HepG2 (cell line): ENCODE measurements around the gene DLG1. TPM values are rescaled to one million over a fixed set of nuclear protein-coding genes. Genes with fewer than 3 reads are reported as not detected.

Experiments used
- ATAC-seq: fragments of 200-7000 bp; cut with Tn5 transposase; 3 replicates; pipeline ENCODE4 v1.9.1; 2020; ENCODE audit warnings: mild to moderate bottlenecking, moderate library complexity
- BruUV-seq: library from RNA; stranded (reverse); fragments of 400-500 nt; replicated peaks from 2 replicates; lab custom pipeline; 2021; lab: Mats Ljungman, UMichigan
- CTCF ChIA-PET: fragments of 300-600 bp; formaldehyde crosslinking; extraction: SDS; loops from one replicate; lab custom pipeline; 2021; ENCODE audit warnings: low total read pairs, inconsistent platforms, low intra/inter-chr PET ratio; lab: Yijun Ruan, JAX
- POLR2A ChIA-PET: fragments of 350-600 bp; sonication (Branson Sonifier 250); formaldehyde crosslinking; loops from one replicate; lab custom pipeline; 2020; ENCODE audit warnings: antibody characterized with exemption, inconsistent platforms; lab: Yijun Ruan, JAX
- DNase-seq: peaks from one replicate; pipeline ENCODE4 v3.0.0-alpha.2; 2015; ENCODE audit warnings: low spot score
- FAIRE-seq: peaks from 3 replicates; lab custom pipeline; 2011; peaks lifted over from hg19 to GRCh38; lab: Jason Lieb, UNC
- H2AFZ ChIP-seq: one replicate; pipeline ENCODE4 v1.6.1; 2011; ENCODE audit warnings: low read length, inconsistent platforms
- H3K27ac ChIP-seq: fragments of 300-600 bp; 3 replicates; pipeline ENCODE4 v1.8.0; 2011; ENCODE audit warnings: mixed run types, mild to moderate bottlenecking, mixed read lengths, low read length, inconsistent platforms; ENCODE audit not compliant: insufficient read depth; ENCODE audit errors: extremely low read length
- H3K27me3 ChIP-seq, 2 experiments: fragments of 200-600 bp in 1 of 2; 2 replicates in 1 of 2; 3 replicates in 1 of 2; pipeline versions ENCODE4 v1.6.0 to v1.8.0; 2011; ENCODE audit warnings: low read length in 2 of 2, mild to moderate bottlenecking in 2 of 2, moderate library complexity in 2 of 2, inconsistent platforms in 1 of 2; ENCODE audit not compliant: insufficient read depth in 2 of 2, control insufficient read depth in 1 of 2
- H3K36me3 ChIP-seq, 2 experiments: fragments of 200-600 bp in 1 of 2; replicated peaks in 1 of 2; 2 replicates in 1 of 2; 3 replicates in 1 of 2; pipeline versions ENCODE4 v1.5.1 to v1.8.0; 2011; ENCODE audit warnings: low read length in 2 of 2, inconsistent platforms in 1 of 2; ENCODE audit not compliant: insufficient read depth in 2 of 2, control insufficient read depth in 1 of 2
- H3K4me1 ChIP-seq: 2 replicates; pipeline ENCODE4 v1.5.1; 2012; ENCODE audit warnings: low read length, inconsistent platforms; ENCODE audit not compliant: insufficient read depth
- H3K4me2 ChIP-seq: 2 replicates; pipeline ENCODE4 v1.6.0; 2011; ENCODE audit warnings: low read depth, low read length, inconsistent platforms
- H3K4me3 ChIP-seq, 3 experiments: fragments of 200-600 bp in 1 of 3; sonication (generic), shearing (Covaris generic) in 1 of 3; replicated peaks in 1 of 3; 2 replicates each; pipeline ENCODE4 v1.5.1; 2011 to 2016; ENCODE audit warnings: low read length in 3 of 3, inconsistent platforms in 2 of 3, low read depth in 2 of 3, mild to moderate bottlenecking in 2 of 3, control low read depth in 1 of 3, mixed read lengths in 1 of 3; ENCODE audit not compliant: insufficient read depth in 1 of 3
- H3K79me2 ChIP-seq: one replicate; pipeline ENCODE4 v1.6.1; 2011; ENCODE audit warnings: low read length, inconsistent platforms; ENCODE audit not compliant: insufficient read depth
- H3K9ac ChIP-seq: 2 replicates; pipeline ENCODE4 v1.6.0; 2011; ENCODE audit warnings: mild to moderate bottlenecking, low read depth, low read length, inconsistent platforms; ENCODE audit not compliant: insufficient read depth
- H3K9me3 ChIP-seq: 2 replicates; pipeline ENCODE4 v1.5.1; 2012; ENCODE audit warnings: mild to moderate bottlenecking, low read length
- H4K20me1 ChIP-seq: 2 replicates; pipeline ENCODE4 v1.6.0; 2011; ENCODE audit warnings: inconsistent platforms, mild to moderate bottlenecking, low read length, moderate library complexity; ENCODE audit not compliant: insufficient read depth
- DR1 ChIP-seq: sonication (generic); formaldehyde crosslinking; IDR thresholded peaks from 2 replicates; pipeline ENCODE4 v1.8.0; 2021; ENCODE audit warnings: mild to moderate bottlenecking, missing genetic modification reagents, inconsistent platforms
- HMG20A ChIP-seq: IDR thresholded peaks from 2 replicates; pipeline ENCODE4 v1.6.1; 2016; ENCODE audit warnings: borderline replicate concordance
- JUND ChIP-seq: sonication (generic); formaldehyde crosslinking; IDR thresholded peaks from 2 replicates; pipeline ENCODE4 v1.8.0; 2022; ENCODE audit warnings: mild to moderate bottlenecking, missing genetic modification reagents
- RBM22 ChIP-seq: fragments of 200-400 bp; formaldehyde crosslinking; optimal IDR thresholded peaks from 2 replicates; pipeline ENCODE3; 2017; ENCODE audit warnings: mild to moderate bottlenecking, low read length, moderate library complexity
- SMC3 ChIP-seq: IDR thresholded peaks from 2 replicates; pipeline ENCODE4 v1.6.1; 2011; ENCODE audit warnings: low read length, improper control_type of control experiment
- TBX2 ChIP-seq: sonication (generic); formaldehyde crosslinking; IDR thresholded peaks from 2 replicates; pipeline ENCODE4 v1.5.0; 2020; ENCODE audit warnings: missing genetic modification reagents, mild to moderate bottlenecking, borderline replicate concordance
- ZBTB14 ChIP-seq: sonication (generic); formaldehyde crosslinking; IDR thresholded peaks from 2 replicates; pipeline ENCODE4 v1.4.0; 2020; ENCODE audit warnings: missing genetic modification reagents
- ZBTB7A ChIP-seq: sonication (generic); formaldehyde crosslinking; IDR thresholded peaks from 2 replicates; pipeline ENCODE4 v1.8.0; 2022; ENCODE audit warnings: mild to moderate bottlenecking, missing genetic modification reagents
- ZNF580 ChIP-seq: IDR thresholded peaks from 2 replicates; pipeline ENCODE4 v1.6.1; 2016; ENCODE audit warnings: low read depth, borderline replicate concordance
- WGBS: methylation state at CpG from one replicate; pipeline ENCODE4 v1.1.6; 2017; ENCODE audit warnings: low lambda C conversion rate; 5-methylcytosine and 5-hydroxymethylcytosine counted together
- in situ Hi-C: cut with HindIII; loops from 2 replicates; pipeline ENCODE4 v1.10.0; 2017; ENCODE audit warnings: low pct_unique_long_range_greater_than_20kb; ENCODE audit not compliant: extremely low pct_ligation_motif_present
- intact Hi-C: fragments of 100-400 bp; cut with micrococcal nuclease; formaldehyde crosslinking; loops from one replicate; pipeline ENCODE4 v1.10.0; 2022; ENCODE audit not compliant: unreplicated experiment
- polyA plus RNA-seq, 8 experiments: library from polyadenylated mRNA; depleted of rRNA in 3 of 8; stranded (reverse) in 7 of 8; unstranded in 1 of 8; fragments of >200 nt; fragmentation: Illumina TruSeq in 4 of 8; extraction: Trizol in 4 of 8; gene quantifications; 2 replicates each; pipeline versions ENCODE4 v1.2.1 to v1.2.3, GENCODE V29; 2011 to 2016; ENCODE audit warnings: low read depth in 4 of 8, missing spikeins in 1 of 8, mixed read lengths in 1 of 8; ENCODE audit not compliant: insufficient read depth in 1 of 8
- total RNA-seq, 5 experiments: library from RNA; depleted of rRNA; stranded (reverse); fragments of >200 nt; fragmentation: Illumina TruSeq; extraction: Trizol; gene quantifications; 2 replicates each; pipeline ENCODE4 v1.2.3, GENCODE V29; 2016; ENCODE audit warnings: low read depth in 1 of 5
- TF ChIP-seq, protein P1 (sequence below): sonication (generic); formaldehyde crosslinking; IDR thresholded peaks from 2 replicates; pipeline ENCODE4 v1.4.0; 2020; ENCODE audit warnings: missing genetic modification reagents
- TF ChIP-seq, protein P2 (sequence below): sonication (generic); formaldehyde crosslinking; IDR thresholded peaks from 2 replicates; pipeline ENCODE4 v1.8.1; 2023; ENCODE audit warnings: mild to moderate bottlenecking, missing genetic modification reagents

Gene DLG1
- total and polyA plus RNA-seq, 2 of the 13 experiments (the other 11 are each of a cell fraction or from before 2014, with no cell fraction given), result 30.5 to 104 TPM

GRCh38 chr3:197038679-197039462, 259.5 kb downstream of the DLG1 start:
- DNase-seq (no peak), FAIRE-seq (no peak), ATAC-seq (peak; percentile 22; the same call in 2 of the 3 replicates)
- no TSS peak for BruUV-seq
- TF ChIP-seq RBM22 (peak; percentile 29), DR1 (CRISPR knock-in tag) (no peak), ZBTB7A (no peak)
- CTCF ChIA-PET, result no interaction called here
- Histone ChIP-seq H4K20me1 (no peaks in the 10 kb centered on the region), H3K4me1 (no peaks in the 10 kb centered on the region), H2AFZ (no peak overlapping the region), H3K27ac (no peak overlapping the region), H3K79me2 (no peaks in the 10 kb centered on the region), H3K36me3 (peaks cover 0 to 7% of the 10 kb centered on the region in 2 experiments; a peak in 2 of 5 replicates), H3K9ac (no peak overlapping the region), H3K4me2 (no peak overlapping the region), H3K4me3 (no peak overlapping the region), H3K9me3 (no peaks in the 10 kb centered on the region), H3K27me3 (no peaks in the 10 kb centered on the region)
- in situ Hi-C loops (no loop called here), intact Hi-C loops (no loop called here)
- 87% methylated on average over 14 of the region's 14 CpGs for WGBS
- POLR2A ChIA-PET, result no interaction called here

DNA sequence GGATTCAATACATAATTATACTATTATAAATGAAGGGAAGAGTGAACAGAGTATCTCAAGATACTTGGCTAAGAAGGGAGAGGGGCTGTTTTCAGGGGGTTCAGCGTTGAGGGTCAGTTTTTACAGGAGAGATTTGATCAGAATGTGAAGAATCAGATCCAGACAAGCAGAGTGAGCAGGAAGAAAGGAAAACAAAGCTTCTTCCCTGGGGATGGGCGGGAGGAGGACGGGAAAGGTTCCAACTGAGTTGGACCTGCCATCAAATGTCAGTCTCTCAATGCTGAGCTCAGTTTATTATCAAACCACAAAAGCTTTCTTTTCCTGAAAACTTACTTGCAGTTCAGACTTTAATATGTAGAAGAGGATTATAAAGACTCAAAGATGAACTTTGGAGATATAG, 262.8 kb downstream of the DLG1 start:
- FAIRE-seq, result no peak
- Histone ChIP-seq H4K20me1 (no peaks in the 10 kb centered on the region), H2AFZ (no peak overlapping the region), H3K9me3 (no peaks in the 10 kb centered on the region), H3K4me2 (no peak overlapping the region), H3K9ac (no peak overlapping the region), H3K27me3 (0 out of 5 replicates have a peak, but pooled peaks cover 0 to 4% of the 10 kb centered on the region in 2 experiments), H3K79me2 (no peaks in the 10 kb centered on the region), H3K4me3 (no peak overlapping the region), H3K4me1 (peaks cover 17% of the 10 kb centered on the region), H3K27ac (no peak overlapping the region), H3K36me3 (no peaks in the 10 kb centered on the region; a peak in 1 of 5 replicates)
- CTCF ChIA-PET, result no interaction called here
- no peak for DNase-seq
- in situ Hi-C loops (no loop called here), intact Hi-C loops (no loop called here)
- TSS peak; percentile 15 for BruUV-seq
- no peak for ATAC-seq
- 50% methylated on average over 3 of the region's 3 CpGs for WGBS
- POLR2A ChIA-PET, result no interaction called here
- TF ChIP-seq TBX2 (CRISPR knock-in tag) (no peak), JUND (no peak), HMG20A (CRISPR knock-in tag) (no peak), ZBTB14 (no peak), ZNF580 (CRISPR knock-in tag) (no peak), SMC3 (no peak)
- TF ChIP-seq, protein P1, sequence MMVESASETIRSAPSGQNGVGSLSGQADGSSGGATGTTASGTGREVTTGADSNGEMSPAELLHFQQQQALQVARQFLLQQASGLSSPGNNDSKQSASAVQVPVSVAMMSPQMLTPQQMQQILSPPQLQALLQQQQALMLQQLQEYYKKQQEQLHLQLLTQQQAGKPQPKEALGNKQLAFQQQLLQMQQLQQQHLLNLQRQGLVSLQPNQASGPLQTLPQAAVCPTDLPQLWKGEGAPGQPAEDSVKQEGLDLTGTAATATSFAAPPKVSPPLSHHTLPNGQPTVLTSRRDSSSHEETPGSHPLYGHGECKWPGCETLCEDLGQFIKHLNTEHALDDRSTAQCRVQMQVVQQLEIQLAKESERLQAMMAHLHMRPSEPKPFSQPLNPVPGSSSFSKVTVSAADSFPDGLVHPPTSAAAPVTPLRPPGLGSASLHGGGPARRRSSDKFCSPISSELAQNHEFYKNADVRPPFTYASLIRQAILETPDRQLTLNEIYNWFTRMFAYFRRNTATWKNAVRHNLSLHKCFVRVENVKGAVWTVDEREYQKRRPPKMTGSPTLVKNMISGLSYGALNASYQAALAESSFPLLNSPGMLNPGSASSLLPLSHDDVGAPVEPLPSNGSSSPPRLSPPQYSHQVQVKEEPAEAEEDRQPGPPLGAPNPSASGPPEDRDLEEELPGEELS (CRISPR knock-in tag), result no peak
- TF ChIP-seq, protein P2, sequence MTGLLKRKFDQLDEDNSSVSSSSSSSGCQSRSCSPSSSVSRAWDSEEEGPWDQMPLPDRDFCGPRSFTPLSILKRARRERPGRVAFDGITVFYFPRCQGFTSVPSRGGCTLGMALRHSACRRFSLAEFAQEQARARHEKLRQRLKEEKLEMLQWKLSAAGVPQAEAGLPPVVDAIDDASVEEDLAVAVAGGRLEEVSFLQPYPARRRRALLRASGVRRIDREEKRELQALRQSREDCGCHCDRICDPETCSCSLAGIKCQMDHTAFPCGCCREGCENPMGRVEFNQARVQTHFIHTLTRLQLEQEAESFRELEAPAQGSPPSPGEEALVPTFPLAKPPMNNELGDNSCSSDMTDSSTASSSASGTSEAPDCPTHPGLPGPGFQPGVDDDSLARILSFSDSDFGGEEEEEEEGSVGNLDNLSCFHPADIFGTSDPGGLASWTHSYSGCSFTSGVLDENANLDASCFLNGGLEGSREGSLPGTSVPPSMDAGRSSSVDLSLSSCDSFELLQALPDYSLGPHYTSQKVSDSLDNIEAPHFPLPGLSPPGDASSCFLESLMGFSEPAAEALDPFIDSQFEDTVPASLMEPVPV (CRISPR knock-in tag), result no peak
